ENCODE measurements around the gene PLA1A. TPM values are rescaled to one million over a fixed set of nuclear protein-coding genes. Genes with fewer than 3 reads are reported as not detected.
"Not testable (repeated sequence)": the region's sequence is repeated elsewhere in the genome, so short reads cannot be mapped to it uniquely, and the experiment has no call there.

PLA1A gene
- total and polyA plus RNA-seq, 4 donors = 0.50 to 5.7 (median 3.1) TPM

DNA sequence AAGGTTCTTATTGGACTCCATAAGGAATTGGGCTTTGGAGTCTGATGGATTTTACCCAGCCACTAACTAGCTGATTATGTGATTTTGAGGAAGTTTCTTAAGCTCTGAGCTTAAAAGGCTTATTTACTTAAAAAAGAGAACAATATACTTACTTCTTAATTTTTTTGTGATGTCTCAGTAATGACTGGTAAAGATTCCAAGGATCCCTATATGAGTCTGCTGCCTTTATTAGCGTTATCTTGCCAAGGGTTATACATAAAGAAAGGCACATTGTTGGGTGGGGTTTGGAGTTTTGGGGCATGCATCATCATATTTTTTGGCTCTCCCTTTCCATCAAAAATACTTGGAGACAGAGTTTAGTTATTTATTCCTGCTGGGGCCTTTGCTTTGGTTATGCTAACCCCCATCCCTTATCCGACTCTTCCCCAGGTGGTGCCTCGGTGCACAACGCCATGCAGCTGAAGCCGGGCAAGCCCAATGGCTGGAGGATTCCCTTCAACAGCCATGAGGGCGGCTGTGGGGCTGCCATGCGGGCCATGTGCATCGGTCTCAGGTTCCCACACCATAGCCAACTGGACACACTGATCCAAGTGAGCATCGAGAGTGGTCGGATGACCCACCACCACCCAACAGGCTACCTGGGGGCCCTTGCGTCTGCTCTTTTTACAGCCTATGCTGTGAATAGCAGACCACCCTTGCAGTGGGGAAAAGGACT lies 11.7 kb upstream of the PLA1A start:
- 95% methylated on average over 11 of the region's 11 CpGs for WGBS, 2 donors
- intact Hi-C loops (cut with DNase I) = no loop called here
- H3K4me3 ChIP-seq (ENCODE audit: low read length in 2 of 2) = no peak overlapping the region
- H3K4me1 ChIP-seq (ENCODE audit: control insufficient read depth in 1 of 2, insufficient read depth in 2 of 2, low read length in 2 of 2) = no peaks in the 10 kb centered on the region
- ATAC-seq (ENCODE audit: low FRiP score) = no peak
- H3K27me3 ChIP-seq (ENCODE audit: control insufficient read depth in 1 of 2, insufficient read depth in 2 of 2, low read length in 1 of 2) = no peaks in the 10 kb centered on the region
- H3K9me3 ChIP-seq (ENCODE audit: control insufficient read depth, low read length) = no peaks in the 10 kb centered on the region
- no peak overlapping the region for H3K27ac ChIP-seq (ENCODE audit: low read depth in 1 of 2, low read length in 2 of 2)
- H3K36me3 ChIP-seq (ENCODE audit: control insufficient read depth in 1 of 2, insufficient read depth in 2 of 2, low read length in 1 of 2) = peaks cover 0 to 6% of the 10 kb centered on the region in 2 donors
- DNase-seq = no peak

DNA sequence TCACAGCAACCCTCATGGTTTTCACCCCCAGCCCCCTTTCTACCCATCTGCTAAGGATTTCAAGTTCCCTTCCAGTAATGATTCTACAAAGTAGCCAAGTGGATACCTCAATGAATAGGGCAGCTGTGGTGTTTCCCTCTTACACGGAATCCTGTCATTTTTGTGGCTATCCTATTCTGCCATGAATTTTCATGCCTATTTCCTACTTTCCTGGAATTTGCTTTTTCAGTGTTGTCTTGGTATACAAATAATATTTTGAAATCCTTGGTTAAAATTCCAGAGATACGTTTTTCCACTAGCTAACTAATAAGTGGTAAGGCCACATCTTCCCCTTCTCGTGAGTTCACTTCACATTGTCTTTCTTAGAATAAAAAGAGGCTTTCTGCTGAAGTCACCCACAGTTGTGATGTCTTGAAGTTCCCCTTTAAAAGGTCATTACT lies 10.9 kb upstream of the PLA1A start:
- Histone ChIP-seq H3K27me3 (ENCODE audit: control insufficient read depth in 1 of 2, insufficient read depth in 2 of 2, low read length in 1 of 2) (no peaks in the 10 kb centered on the region), H3K4me1 (ENCODE audit: control insufficient read depth in 1 of 2, insufficient read depth in 2 of 2, low read length in 2 of 2) (no peaks in the 10 kb centered on the region), H3K4me3 (ENCODE audit: low read length in 2 of 2) (no peak overlapping the region), H3K27ac (ENCODE audit: low read depth in 1 of 2, low read length in 2 of 2) (no peak overlapping the region), H3K9me3 (ENCODE audit: control insufficient read depth, low read length) (no peaks in the 10 kb centered on the region), H3K36me3 (ENCODE audit: control insufficient read depth in 1 of 2, insufficient read depth in 2 of 2, low read length in 1 of 2) (peaks cover 0 to 6% of the 10 kb centered on the region in 2 donors)
- no peak for ATAC-seq (ENCODE audit: low FRiP score)
- no peak for DNase-seq
- intact Hi-C loops (cut with DNase I) = no loop called here
- WGBS, 2 donors = 83 to 89% methylated on average over 3 of the region's 3 CpGs

DNA sequence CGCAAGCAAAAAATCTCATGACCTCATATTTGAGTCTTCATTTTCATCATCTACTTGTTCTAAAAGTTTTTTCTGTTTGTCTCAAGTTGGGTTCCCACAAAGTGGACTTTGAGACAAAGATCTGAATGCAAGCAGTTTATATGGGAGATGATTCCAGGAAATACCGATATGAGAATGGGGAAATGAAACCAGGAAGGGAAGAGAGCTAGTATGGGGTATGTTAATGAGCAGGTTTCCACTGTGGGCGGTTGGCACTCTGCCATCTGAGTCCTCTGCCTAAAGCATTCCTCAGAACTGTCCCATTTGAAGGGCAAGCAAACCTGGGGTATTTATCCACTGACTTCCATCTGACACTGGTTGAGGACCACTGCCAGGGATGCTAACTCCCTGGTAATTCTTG lies 9.6 kb upstream of the PLA1A start:
- peak; percentile 78 to 83 for DNase-seq
- intact Hi-C loops (cut with DNase I) = no loop called here
- Histone ChIP-seq H3K9me3 (ENCODE audit: control insufficient read depth, low read length) (no peaks in the 10 kb centered on the region), H3K27ac (ENCODE audit: low read depth in 1 of 2, low read length in 2 of 2) (no peak overlapping the region), H3K4me1 (ENCODE audit: control insufficient read depth in 1 of 2, insufficient read depth in 2 of 2, low read length in 2 of 2) (no peaks in the 10 kb centered on the region), H3K36me3 (ENCODE audit: control insufficient read depth in 1 of 2, insufficient read depth in 2 of 2, low read length in 1 of 2) (peaks cover 0 to 6% of the 10 kb centered on the region in 2 donors), H3K27me3 (ENCODE audit: control insufficient read depth in 1 of 2, insufficient read depth in 2 of 2, low read length in 1 of 2) (no peaks in the 10 kb centered on the region), H3K4me3 (ENCODE audit: low read length in 2 of 2) (no peak overlapping the region)
- ATAC-seq (ENCODE audit: low FRiP score) = no peak
- 91 to 95% methylated on average over 3 of the region's 3 CpGs for WGBS, 2 donors

DNA sequence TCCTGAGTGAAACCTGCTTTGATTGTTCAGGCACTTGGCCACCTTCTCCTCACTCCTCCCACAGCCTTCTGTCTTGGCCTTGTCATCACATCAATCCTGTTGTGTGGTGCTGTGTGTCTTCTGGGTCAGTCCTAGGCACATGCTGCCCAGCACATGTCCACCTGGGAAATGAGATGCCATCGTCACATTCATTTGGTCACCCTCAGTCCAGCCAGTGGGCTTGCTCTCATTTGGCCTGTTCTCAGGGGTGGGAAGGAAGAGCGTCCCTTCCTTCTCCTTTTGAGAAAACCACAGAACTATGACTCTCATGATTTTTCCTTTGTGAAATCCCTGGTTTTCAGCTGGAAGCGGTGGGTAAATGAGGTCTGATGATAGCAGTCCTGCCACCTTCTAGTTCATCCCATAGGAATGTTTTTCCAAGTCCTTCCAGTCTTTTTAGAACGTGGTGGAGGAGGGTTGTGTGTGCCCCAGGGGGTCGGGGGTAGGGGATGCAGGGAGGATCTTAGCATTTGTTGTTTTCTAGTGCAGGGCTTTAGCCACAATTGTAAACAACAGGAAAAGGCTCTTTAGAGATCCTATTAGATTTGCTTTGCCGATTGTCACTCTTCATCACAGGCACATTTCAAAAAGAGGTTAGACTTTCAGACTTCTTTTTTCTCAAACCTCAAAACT lies 8.4 kb upstream of the PLA1A start:
- Histone ChIP-seq H3K36me3 (ENCODE audit: control insufficient read depth in 1 of 2, insufficient read depth in 2 of 2, low read length in 1 of 2) (peaks cover 0 to 6% of the 10 kb centered on the region in 2 donors), H3K4me3 (ENCODE audit: low read length in 2 of 2) (no peak overlapping the region), H3K27me3 (ENCODE audit: control insufficient read depth in 1 of 2, insufficient read depth in 2 of 2, low read length in 1 of 2) (no peaks in the 10 kb centered on the region), H3K9me3 (ENCODE audit: control insufficient read depth, low read length) (no peaks in the 10 kb centered on the region), H3K4me1 (ENCODE audit: control insufficient read depth in 1 of 2, insufficient read depth in 2 of 2, low read length in 2 of 2) (no peaks in the 10 kb centered on the region), H3K27ac (ENCODE audit: low read depth in 1 of 2, low read length in 2 of 2) (no peak overlapping the region)
- DNase-seq (no peak), ATAC-seq (ENCODE audit: low FRiP score) (no peak)
- intact Hi-C loops (cut with DNase I) = no loop called here
- WGBS, 2 donors = 61 to 63% methylated on average over 6 of the region's 6 CpGs

GRCh38 chr3:119590706-119591105 lies 7.0 kb upstream of the PLA1A start:
- Histone ChIP-seq H3K36me3 (ENCODE audit: control insufficient read depth in 1 of 2, insufficient read depth in 2 of 2, low read length in 1 of 2) (peaks cover 0 to 6% of the 10 kb centered on the region in 2 donors), H3K27me3 (ENCODE audit: control insufficient read depth in 1 of 2, insufficient read depth in 2 of 2, low read length in 1 of 2) (no peaks in the 10 kb centered on the region), H3K4me3 (ENCODE audit: low read length in 2 of 2) (no peak overlapping the region), H3K9me3 (ENCODE audit: control insufficient read depth, low read length) (no peaks in the 10 kb centered on the region), H3K27ac (ENCODE audit: low read depth in 1 of 2, low read length in 2 of 2) (no peak overlapping the region), H3K4me1 (ENCODE audit: control insufficient read depth in 1 of 2, insufficient read depth in 2 of 2, low read length in 2 of 2) (no peaks in the 10 kb centered on the region)
- ATAC-seq (ENCODE audit: low FRiP score) (no peak), DNase-seq (no peak)
- intact Hi-C loops (cut with DNase I) = no loop called here
- WGBS, 2 donors = 92 to 93% methylated on average over 1 of the region's 1 CpG

GRCh38 chr3:119592861-119593260 lies 4.8 kb upstream of the PLA1A start:
- ATAC-seq (ENCODE audit: low FRiP score) (no peak), DNase-seq (no peak)
- intact Hi-C loops (cut with DNase I) = no loop called here
- Histone ChIP-seq H3K4me3 (ENCODE audit: low read length in 2 of 2) (no peak overlapping the region), H3K9me3 (ENCODE audit: control insufficient read depth, low read length) (no peaks in the 10 kb centered on the region), H3K36me3 (ENCODE audit: control insufficient read depth in 1 of 2, insufficient read depth in 2 of 2, low read length in 1 of 2) (peaks cover 0 to 2% of the 10 kb centered on the region in 2 donors), H3K27ac (ENCODE audit: low read depth in 1 of 2, low read length in 2 of 2) (no peak overlapping the region), H3K4me1 (ENCODE audit: control insufficient read depth in 1 of 2, insufficient read depth in 2 of 2, low read length in 2 of 2) (no peaks in the 10 kb centered on the region), H3K27me3 (ENCODE audit: control insufficient read depth in 1 of 2, insufficient read depth in 2 of 2, low read length in 1 of 2) (no peaks in the 10 kb centered on the region)
- WGBS, 2 donors = 65 to 68% methylated on average over 1 of the region's 1 CpG

GRCh38 chr3:119594066-119594465 lies 3.6 kb upstream of the PLA1A start:
- 83 to 95% methylated on average over 5 of the region's 5 CpGs for WGBS, 2 donors
- Histone ChIP-seq H3K9me3 (ENCODE audit: control insufficient read depth, low read length) (no peaks in the 10 kb centered on the region), H3K27ac (ENCODE audit: low read depth in 1 of 2, low read length in 2 of 2) (no peak overlapping the region), H3K36me3 (ENCODE audit: control insufficient read depth in 1 of 2, insufficient read depth in 2 of 2, low read length in 1 of 2) (peaks cover 0 to 2% of the 10 kb centered on the region in 2 donors), H3K27me3 (ENCODE audit: control insufficient read depth in 1 of 2, insufficient read depth in 2 of 2, low read length in 1 of 2) (no peaks in the 10 kb centered on the region), H3K4me1 (ENCODE audit: control insufficient read depth in 1 of 2, insufficient read depth in 2 of 2, low read length in 2 of 2) (no peaks in the 10 kb centered on the region), H3K4me3 (ENCODE audit: low read length in 2 of 2) (no peak overlapping the region)
- intact Hi-C loops (cut with DNase I) = no loop called here
- ATAC-seq (ENCODE audit: low FRiP score) (no peak), DNase-seq (no peak)

DNA sequence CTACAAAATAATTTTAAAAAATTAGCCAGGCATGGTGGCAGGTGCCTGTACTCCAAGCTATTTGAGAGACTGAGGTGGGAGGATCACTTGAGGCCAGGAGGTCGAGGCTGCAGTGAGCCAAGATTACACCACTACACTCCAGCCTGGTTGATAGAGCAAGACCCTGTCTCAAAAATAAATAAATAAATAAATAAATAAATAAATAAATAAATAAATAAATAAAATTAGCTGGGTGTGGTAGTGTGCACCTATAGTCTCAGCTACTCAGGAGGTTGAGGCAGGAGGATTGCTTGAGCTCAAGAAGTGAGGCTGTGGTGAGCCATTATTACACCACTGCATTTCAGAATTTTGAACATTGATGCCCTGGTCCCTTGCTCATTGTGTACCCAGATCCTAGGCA lies 2.8 kb upstream of the PLA1A start:
- WGBS, 2 donors = 81 to 94% methylated on average over 1 of the region's 1 CpG
- DNase-seq; H3K9me3 ChIP-seq (ENCODE audit: control insufficient read depth, low read length); H3K27me3 ChIP-seq (ENCODE audit: control insufficient read depth in 1 of 2, insufficient read depth in 2 of 2, low read length in 1 of 2); H3K27ac ChIP-seq (ENCODE audit: low read depth in 1 of 2, low read length in 2 of 2); ATAC-seq (ENCODE audit: low FRiP score); H3K36me3 ChIP-seq (ENCODE audit: control insufficient read depth in 1 of 2, insufficient read depth in 2 of 2, low read length in 1 of 2); H3K4me3 ChIP-seq (ENCODE audit: low read length in 2 of 2); H3K4me1 ChIP-seq (ENCODE audit: control insufficient read depth in 1 of 2, insufficient read depth in 2 of 2, low read length in 2 of 2); intact Hi-C loops (cut with DNase I): not testable (repeated sequence)

All from aorta (tissue), 5 donors.